GM11168 (cell line): Measurements from ENCODE around the gene SRGAP2.
"Not testable (repeated sequence)": the region's sequence is repeated elsewhere in the genome, so short reads cannot be mapped to it uniquely, and the experiment has no call there.

Experiments used
- in situ Hi-C: fragments of 300-500 bp; cut with MboI; formaldehyde crosslinking; loops from one replicate; pipeline ENCODE4 v1.12.0; 2022; ENCODE audit warnings: low sequenced_read_pairs; ENCODE audit not compliant: unreplicated experiment

SRGAP2 gene

GRCh38 chr1:206203364-206204158, at the start of gene SRGAP2:
TSS of gene SRGAP2 (plus strand) at chr1:206203541. CDS start at chr1:206205971, 2,430 bp downstream.
- in situ Hi-C loops: not testable (repeated sequence)

- in situ Hi-C loops: not testable (repeated sequence)
These were observed 35.9 kb upstream of the SRGAP2 start for GRCh38 chr1:206167350-206168029.

GRCh38 chr1:206169794-206170193, 33.5 kb upstream of the SRGAP2 start:
- in situ Hi-C loops: not testable (repeated sequence)

- in situ Hi-C loops: not testable (repeated sequence)
These were observed 30.1 kb upstream of the SRGAP2 start for GRCh38 chr1:206173110-206173719.

- in situ Hi-C loops: not testable (repeated sequence)
These were observed 29.0 kb upstream of the SRGAP2 start for GRCh38 chr1:206174182-206174868.

GRCh38 chr1:206175459-206176113, 27.8 kb upstream of the SRGAP2 start:
- in situ Hi-C loops: not testable (repeated sequence)

- in situ Hi-C loops: not testable (repeated sequence)
These were observed 27.2 kb upstream of the SRGAP2 start for GRCh38 chr1:206176114-206176502.

GRCh38 chr1:206178061-206178989, 25.0 kb upstream of the SRGAP2 start:
- in situ Hi-C loops: not testable (repeated sequence)

- in situ Hi-C loops: not testable (repeated sequence)
These were observed 23.7 kb upstream of the SRGAP2 start for GRCh38 chr1:206179666-206180065.

- in situ Hi-C loops: not testable (repeated sequence)
These were observed 20.7 kb upstream of the SRGAP2 start for GRCh38 chr1:206182368-206183317.

GRCh38 chr1:206183788-206184187, 19.6 kb upstream of the SRGAP2 start:
- in situ Hi-C loops: not testable (repeated sequence)

- in situ Hi-C loops: not testable (repeated sequence)
These were observed 17.6 kb upstream of the SRGAP2 start for GRCh38 chr1:206185778-206186177.

- in situ Hi-C loops: not testable (repeated sequence)
These were observed 16.5 kb upstream of the SRGAP2 start for GRCh38 chr1:206186826-206187225.

GRCh38 chr1:206195182-206195581, 8.2 kb upstream of the SRGAP2 start:
- in situ Hi-C loops: not testable (repeated sequence)

GRCh38 chr1:206196748-206197424, 6.5 kb upstream of the SRGAP2 start:
- in situ Hi-C loops: not testable (repeated sequence)

- in situ Hi-C loops: not testable (repeated sequence)
These were observed 465 bp upstream of the SRGAP2 start, which contains the start of gene FAM72A for GRCh38 chr1:206202789-206203363. TSS of gene FAM72A (minus strand) at chr1:206202839. CDS start at chr1:206202025, 814 bp downstream.

- in situ Hi-C loops: not testable (repeated sequence)
These were observed 794 bp downstream of the SRGAP2 start for GRCh38 chr1:206204159-206204511.
